HEK293T (cell line): ENCODE measurements around the gene ZNF609.

Experiments used
- CTCF ChIA-PET: fragments of 350-600 bp; formaldehyde crosslinking; extraction: SDS; loops from one replicate; lab custom pipeline; 2021; ENCODE audit warnings: antibody characterized with exemption, inconsistent platforms; lab: Yijun Ruan, JAX
- POLR2A ChIA-PET: fragments of 350-600 bp; formaldehyde crosslinking; extraction: SDS; loops from one replicate; lab custom pipeline; 2020; ENCODE audit warnings: antibody characterized with exemption, inconsistent platforms; lab: Yijun Ruan, JAX
- DNase-seq: peaks from one replicate; pipeline ENCODE4 v3.0.0; 2012; ENCODE audit warnings: mixed read lengths; ENCODE audit errors: extremely low spot score
- ARNT ChIP-seq: fragments of 450-650 bp; IDR thresholded peaks from 2 replicates; pipeline ENCODE4 v1.6.1; 2017; ENCODE audit warnings: mild to moderate bottlenecking
- BHLHE40 ChIP-seq: fragments of 450-650 bp; IDR thresholded peaks from 2 replicates; pipeline ENCODE4 v1.6.1; 2016; ENCODE audit warnings: mild to moderate bottlenecking, moderate library complexity, borderline replicate concordance
- CTBP1 ChIP-seq: fragments of 450-650 bp; IDR thresholded peaks from 2 replicates; pipeline ENCODE4 v1.6.1; 2016; ENCODE audit warnings: borderline replicate concordance
- ELF4 ChIP-seq: fragments of 450-650 bp; IDR thresholded peaks from 2 replicates; pipeline ENCODE4 v1.6.1; 2017; ENCODE audit warnings: antibody characterized with exemption
- FOXA1 ChIP-seq: fragments of 450-650 bp; IDR thresholded peaks from 2 replicates; pipeline ENCODE4 v1.6.1; 2016; ENCODE audit warnings: mild to moderate bottlenecking
- FOXK2 ChIP-seq: fragments of 450-650 bp; IDR thresholded peaks from 2 replicates; pipeline ENCODE4 v1.6.1; 2016; ENCODE audit warnings: mild to moderate bottlenecking
- FOXM1 ChIP-seq: fragments of 450-650 bp; IDR thresholded peaks from 2 replicates; pipeline ENCODE4 v1.6.1; 2017; ENCODE audit warnings: mild to moderate bottlenecking, borderline replicate concordance
- HDGF ChIP-seq: fragments of 450-650 bp; IDR thresholded peaks from 2 replicates; pipeline ENCODE4 v1.6.1; 2017; ENCODE audit warnings: antibody characterized with exemption, borderline replicate concordance
- L3MBTL2 ChIP-seq: fragments of 450-650 bp; conservative IDR thresholded peaks from 2 replicates; pipeline ENCODE4 v1.6.1; 2016; ENCODE audit warnings: mild to moderate bottlenecking
- LEF1 ChIP-seq: fragments of 450-650 bp; IDR thresholded peaks from 2 replicates; pipeline ENCODE4 v1.6.1; 2017; ENCODE audit warnings: mild to moderate bottlenecking, borderline replicate concordance
- NFRKB ChIP-seq: fragments of 450-650 bp; IDR thresholded peaks from 2 replicates; pipeline ENCODE4 v1.6.1; 2016; ENCODE audit warnings: mild to moderate bottlenecking, moderate library complexity
- SP1 ChIP-seq: fragments of 450-650 bp; IDR thresholded peaks from 2 replicates; pipeline ENCODE4 v1.6.1; 2017
- SUZ12 ChIP-seq: fragments of 450-650 bp; IDR thresholded peaks from 2 replicates; pipeline ENCODE4 v1.6.1; 2016; ENCODE audit warnings: mild to moderate bottlenecking
- TARDBP ChIP-seq: fragments of 450-650 bp; IDR thresholded peaks from 2 replicates; pipeline ENCODE4 v1.6.1; 2016
- ZNF384 ChIP-seq: fragments of 450-650 bp; IDR thresholded peaks from 2 replicates; pipeline ENCODE4 v1.6.1; 2016
- TF ChIP-seq, protein P1 (sequence below): fragments of 450-650 bp; IDR thresholded peaks from 2 replicates; pipeline ENCODE4 v1.6.1; 2016

The ZNF609 gene

DNA sequence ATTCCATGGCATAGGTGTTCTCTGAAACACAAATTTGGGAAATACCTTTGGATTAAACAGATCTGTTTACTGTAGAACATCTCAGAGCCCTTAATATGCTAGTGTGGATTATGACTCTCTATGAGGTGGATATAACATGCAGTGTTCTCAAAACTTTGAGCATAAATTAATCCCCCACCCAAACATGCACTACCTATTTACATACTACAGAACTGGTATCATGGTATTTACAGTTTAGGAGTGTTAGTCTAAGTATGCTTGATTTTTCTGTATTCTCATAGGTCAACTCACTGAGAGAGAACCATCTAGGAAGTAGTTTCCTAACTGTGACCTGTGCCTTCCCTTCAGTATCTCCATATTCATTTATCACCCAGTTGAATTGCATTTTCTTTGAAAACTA lies 30.9 kb upstream of the ZNF609 start:
- POLR2A ChIA-PET, result no interaction called here
- no peak for DNase-seq
- no peak for TF ChIP-seq ARNT
- TF ChIP-seq NFRKB, result no peak
- no peak for TF ChIP-seq L3MBTL2
- no peak for TF ChIP-seq FOXA1
- TF ChIP-seq BHLHE40, result no peak
- CTCF ChIA-PET, result no interaction called here

DNA sequence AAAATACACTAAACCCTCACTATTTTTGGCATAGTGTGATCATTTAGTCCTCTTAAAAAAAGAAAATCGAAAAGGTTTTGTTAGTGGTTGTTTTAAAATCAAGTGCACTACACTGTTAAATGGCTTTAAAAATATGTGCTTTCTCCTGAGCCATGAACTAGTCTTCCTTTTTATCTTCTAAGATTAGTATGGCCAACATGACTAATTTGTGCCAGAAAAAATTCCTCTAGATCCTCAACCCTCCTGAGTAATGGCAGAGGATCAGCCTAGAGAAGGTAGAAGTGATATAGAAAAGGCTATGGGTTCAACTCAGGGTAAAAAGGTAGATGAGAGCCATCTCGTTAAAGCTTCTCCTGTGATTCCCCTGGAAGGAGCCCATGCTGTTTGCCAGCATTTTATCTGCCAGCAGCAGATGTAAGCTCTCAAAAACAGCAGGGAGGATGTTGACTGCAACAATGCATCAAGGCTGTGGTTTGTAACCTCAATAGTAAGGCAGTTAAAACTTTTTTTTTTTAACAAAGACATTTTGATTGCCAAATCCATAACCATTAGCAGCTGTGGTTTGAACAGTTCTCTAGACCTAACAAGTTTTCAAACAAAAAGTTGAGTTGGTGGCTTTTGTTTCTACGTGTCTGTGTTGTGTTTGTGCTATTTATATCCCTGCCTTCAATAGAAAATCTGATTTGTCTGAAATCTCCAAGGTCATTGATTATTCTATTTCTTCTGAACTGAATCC lies 30.2 kb upstream of the ZNF609 start:
- CTCF ChIA-PET, result no interaction called here
- DNase-seq, result peak; percentile 6
- no peak for TF ChIP-seq ZNF384
- no peak for TF ChIP-seq HDGF
- TF ChIP-seq SP1, result no peak
- POLR2A ChIA-PET, result no interaction called here

DNA sequence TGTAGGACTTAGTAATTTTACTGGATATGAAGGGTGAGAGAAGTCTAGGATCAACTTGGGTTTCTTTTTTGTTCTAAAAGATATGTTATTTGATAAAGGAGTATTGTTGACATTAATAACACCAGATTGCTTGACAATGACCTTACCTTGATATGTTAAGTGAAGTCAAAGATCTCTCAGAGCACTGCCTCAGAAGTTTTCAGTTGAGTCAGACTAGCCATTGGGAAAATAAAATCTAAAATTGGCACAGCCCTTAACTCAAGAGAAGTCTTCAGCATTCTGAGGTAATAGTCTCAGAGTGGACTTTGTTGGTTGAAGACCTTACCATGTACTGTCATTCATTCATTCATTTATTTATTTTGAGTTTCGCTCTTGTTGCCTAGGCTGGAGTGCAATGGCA lies 22.4 kb upstream of the ZNF609 start:
- ChIA-PET CTCF (no interaction called here), POLR2A (no interaction called here)
- no peak for DNase-seq
- TF ChIP-seq FOXM1 (no peak), ARNT (no peak), ZNF384 (no peak), TARDBP (no peak), LEF1 (no peak), SP1 (no peak), L3MBTL2 (no peak), FOXK2 (no peak), BHLHE40 (no peak), SUZ12 (no peak), CTBP1 (no peak), ELF4 (no peak), HDGF (no peak), NFRKB (no peak), FOXA1 (no peak)
- TF ChIP-seq, protein P1, sequence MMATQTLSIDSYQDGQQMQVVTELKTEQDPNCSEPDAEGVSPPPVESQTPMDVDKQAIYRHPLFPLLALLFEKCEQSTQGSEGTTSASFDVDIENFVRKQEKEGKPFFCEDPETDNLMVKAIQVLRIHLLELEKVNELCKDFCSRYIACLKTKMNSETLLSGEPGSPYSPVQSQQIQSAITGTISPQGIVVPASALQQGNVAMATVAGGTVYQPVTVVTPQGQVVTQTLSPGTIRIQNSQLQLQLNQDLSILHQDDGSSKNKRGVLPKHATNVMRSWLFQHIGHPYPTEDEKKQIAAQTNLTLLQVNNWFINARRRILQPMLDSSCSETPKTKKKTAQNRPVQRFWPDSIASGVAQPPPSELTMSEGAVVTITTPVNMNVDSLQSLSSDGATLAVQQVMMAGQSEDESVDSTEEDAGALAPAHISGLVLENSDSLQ, result no peak

DNA sequence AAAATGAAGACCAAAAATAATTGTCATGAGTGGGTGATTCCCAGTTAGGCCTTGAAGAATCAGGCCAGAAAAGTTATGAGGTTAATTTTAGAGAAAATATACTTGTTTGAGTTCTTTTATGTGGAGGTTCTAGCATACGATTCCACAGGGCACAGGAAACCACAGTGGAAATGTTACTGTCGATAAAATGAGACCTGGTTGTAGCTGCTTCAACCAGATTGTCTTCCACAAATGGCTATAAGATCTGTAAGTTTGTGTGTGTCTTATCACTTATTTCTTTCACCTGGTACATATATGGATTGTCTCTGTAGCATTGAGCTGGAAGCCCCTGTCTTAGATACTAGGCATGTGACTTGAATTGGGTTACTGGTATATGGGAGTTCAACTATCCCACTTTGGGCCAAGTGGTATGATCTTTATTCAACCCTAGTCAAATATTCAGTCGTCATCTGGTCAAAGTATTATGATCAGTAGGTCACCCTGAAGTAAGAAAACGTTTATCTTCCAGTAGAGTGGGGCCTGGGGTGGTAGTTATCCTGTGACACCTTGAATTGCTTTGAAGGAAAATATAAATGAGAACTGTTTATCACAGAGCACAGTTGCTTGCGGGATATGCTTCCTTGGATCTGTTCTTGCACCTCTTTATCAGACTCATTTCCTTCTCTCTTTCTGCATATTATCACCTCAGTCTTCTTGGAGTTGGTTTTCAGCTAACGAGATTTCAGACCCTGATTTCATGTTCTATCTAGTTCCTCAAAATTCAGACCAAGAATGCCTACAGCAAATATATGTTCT lies 21.5 kb upstream of the ZNF609 start:
- DNase-seq, result no peak
- TF ChIP-seq CTBP1 (no peak), FOXK2 (no peak), SUZ12 (no peak), SP1 (no peak), L3MBTL2 (no peak), FOXA1 (no peak), LEF1 (no peak), BHLHE40 (no peak), FOXM1 (no peak), NFRKB (no peak), ELF4 (no peak), TARDBP (no peak), ZNF384 (no peak), HDGF (no peak), ARNT (no peak)
- TF ChIP-seq, protein P1, result no peak
- ChIA-PET POLR2A (no interaction called here), CTCF (no interaction called here)

DNA sequence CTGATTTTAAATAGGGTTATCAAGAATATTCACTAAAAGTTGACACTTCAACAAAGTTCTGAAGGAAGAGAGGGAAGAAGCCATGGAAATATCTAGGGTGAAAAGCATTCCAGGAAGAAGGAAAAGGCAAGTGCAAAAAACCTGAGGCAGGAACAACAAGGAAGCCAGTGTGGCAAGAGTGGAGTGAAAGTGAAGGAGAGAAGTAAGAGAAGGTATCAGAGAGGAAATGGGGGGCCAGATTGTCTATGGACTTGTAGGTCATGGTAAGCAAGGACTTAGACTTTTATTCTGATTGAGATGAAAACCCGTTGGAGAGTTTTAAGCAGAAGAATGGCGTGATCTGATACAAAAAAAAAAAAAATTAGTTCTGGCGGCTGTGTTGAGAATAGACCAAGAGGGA lies 18.5 kb upstream of the ZNF609 start:
- ChIA-PET CTCF (no interaction called here), POLR2A (no interaction called here)
- no peak for TF ChIP-seq ARNT
- no peak for TF ChIP-seq ZNF384
- no peak for TF ChIP-seq SP1
- TF ChIP-seq HDGF, result no peak
- no peak for TF ChIP-seq FOXA1
- no peak for TF ChIP-seq NFRKB
- TF ChIP-seq LEF1, result no peak
- TF ChIP-seq TARDBP, result no peak
- TF ChIP-seq CTBP1, result no peak
- TF ChIP-seq SUZ12, result no peak
- TF ChIP-seq, protein P1, result no peak
- DNase-seq, result no peak

DNA sequence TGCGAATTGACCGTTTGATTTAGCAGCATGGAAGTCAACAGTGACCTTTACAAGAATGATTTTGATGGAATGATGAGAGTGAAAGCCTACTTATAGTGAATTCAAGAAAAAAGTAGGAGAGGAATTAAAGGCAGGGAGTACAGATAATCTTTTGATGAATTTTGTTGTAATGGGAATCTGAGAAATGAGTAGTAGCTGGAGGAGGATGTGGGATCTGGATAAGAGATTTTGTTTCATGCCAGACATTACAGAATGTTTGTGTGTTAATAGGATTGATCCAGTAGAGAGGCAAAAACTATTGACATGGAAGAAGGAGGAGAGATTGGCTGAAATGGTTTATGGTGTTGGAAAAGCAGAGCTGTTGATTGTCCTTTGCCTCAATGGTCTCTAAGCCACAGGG lies 17.4 kb upstream of the ZNF609 start:
- TF ChIP-seq HDGF (no peak), BHLHE40 (no peak), TARDBP (no peak), SP1 (no peak), FOXM1 (no peak), ELF4 (no peak), ZNF384 (no peak), ARNT (no peak), FOXA1 (no peak), L3MBTL2 (no peak), SUZ12 (no peak), CTBP1 (no peak)
- CTCF ChIA-PET, result no interaction called here
- no peak for DNase-seq

More for the DNA sequence above, 17.4 kb upstream of the ZNF609 start:
- POLR2A ChIA-PET, result interaction anchor here (0.9 kb wide), 1 partner anchor 17 kb away, joined by 3 read pairs; the partner anchor contains the start of gene ZNF609
